Measurements from ENCODE around the gene OR13H1. TPM values are rescaled to one million over a fixed set of nuclear protein-coding genes. Genes with fewer than 3 reads are reported as not detected.
"Not testable (repeated sequence)": the region's sequence is repeated elsewhere in the genome, so short reads cannot be mapped to it uniquely, and the experiment has no call there.

OR13H1 gene
- total RNA-seq (2014; rRNA removed; shearing (Covaris generic)) (not detected in 2 replicates), total RNA-seq (2022) (not detected in 2 replicates), Bru-seq, nascent RNA (not detected), BruChase-seq, experiment 1, labeled RNA remaining after a 6-hour chase (not detected), BruChase-seq, experiment 2, labeled RNA remaining after a 2-hour chase (not detected)
- long read RNA-seq, result 0 reads

- no peaks in the 10 kb centered on the region for H3K9me2 ChIP-seq (ENCODE audit: insufficient read depth, low read length)
- CTCF ChIA-PET (ENCODE audit: unreplicated experiment), result no interaction called here
- no peak for TF ChIP-seq CTCF (conservative IDR thresholded peaks at IDR 0.05; ENCODE audit: low read length)
- no peak for TF ChIP-seq EZH2phosphoT487 (IDR thresholded peaks at IDR 0.05; ENCODE audit: borderline replicate concordance, low read depth, low read length)
- H2AFZ ChIP-seq (ENCODE audit: low read length), result no peak within 1 kb of the TSS
- no TSS peak for BruUV-seq (replicated peaks)
- no peak within 1 kb of the TSS for H3K4me2 ChIP-seq (ENCODE audit: low read length)
- H3K9me3 ChIP-seq (ENCODE audit: low read length), result no peaks in the 10 kb centered on the region
- intact Hi-C loops (cut with micrococcal nuclease; ENCODE audit: unreplicated experiment), result no loop called here
- POLR2A ChIA-PET, result no interaction called here
- no peaks in the 10 kb centered on the region for H3K36me3 ChIP-seq (ENCODE audit: insufficient read depth, low read length)
- H3K4me1 ChIP-seq (ENCODE audit: insufficient read depth, low read length, poor library complexity, severe bottlenecking), result no peaks in the 10 kb centered on the region
- no peak within 1 kb of the TSS for H3K4me3 ChIP-seq (ENCODE audit: low read depth, low read length, poor library complexity, severe bottlenecking)
- no peaks in the 10 kb centered on the region for H4K20me1 ChIP-seq (ENCODE audit: insufficient read depth, low read length)
- H3K27ac ChIP-seq (ENCODE audit: low read depth, low read length, poor library complexity, severe bottlenecking), result no peak within 1 kb of the TSS
- no peaks in the 10 kb centered on the region for H3K79me2 ChIP-seq (ENCODE audit: insufficient read depth, low read depth, low read length)
- no peak for DNase-seq (ENCODE audit: low spot score)
Measured at GRCh38 chrX:131543774-131544173, at the start of gene OR13H1. Gene OR13H1 (plus strand): TSS chrX:131544074. CDS start chrX:131544074, 0 bp downstream.

GRCh38 chrX:131501556-131501955, 42.3 kb upstream of the OR13H1 start:
- CTCF ChIA-PET (ENCODE audit: unreplicated experiment); POLR2A ChIA-PET; H3K9me3 ChIP-seq (ENCODE audit: low read length); H3K4me3 ChIP-seq (ENCODE audit: low read depth, low read length, poor library complexity, severe bottlenecking); H3K79me2 ChIP-seq (ENCODE audit: insufficient read depth, low read depth, low read length); H3K27ac ChIP-seq (ENCODE audit: low read depth, low read length, poor library complexity, severe bottlenecking); H3K4me1 ChIP-seq (ENCODE audit: insufficient read depth, low read length, poor library complexity, severe bottlenecking); H3K9me2 ChIP-seq (ENCODE audit: insufficient read depth, low read length); H2AFZ ChIP-seq (ENCODE audit: low read length); BruUV-seq (replicated peaks); H4K20me1 ChIP-seq (ENCODE audit: insufficient read depth, low read length); intact Hi-C loops (cut with micrococcal nuclease; ENCODE audit: unreplicated experiment); H3K4me2 ChIP-seq (ENCODE audit: low read length); H3K36me3 ChIP-seq (ENCODE audit: insufficient read depth, low read length); DNase-seq (ENCODE audit: low spot score): not testable (repeated sequence)

- CTCF ChIA-PET (ENCODE audit: unreplicated experiment), result no interaction called here
- no peaks in the 10 kb centered on the region for H3K4me1 ChIP-seq (ENCODE audit: insufficient read depth, low read length, poor library complexity, severe bottlenecking)
- H3K9me2 ChIP-seq (ENCODE audit: insufficient read depth, low read length), result no peaks in the 10 kb centered on the region
- no peak overlapping the region for H3K4me3 ChIP-seq (ENCODE audit: low read depth, low read length, poor library complexity, severe bottlenecking)
- TF ChIP-seq EZH2phosphoT487 (IDR thresholded peaks at IDR 0.05; ENCODE audit: borderline replicate concordance, low read depth, low read length) (no peak), CTCF (conservative IDR thresholded peaks at IDR 0.05; ENCODE audit: low read length) (no peak)
- H2AFZ ChIP-seq (ENCODE audit: low read length), result no peak overlapping the region
- intact Hi-C loops (cut with micrococcal nuclease; ENCODE audit: unreplicated experiment), result no loop called here
- no TSS peak for BruUV-seq (replicated peaks)
- no peak overlapping the region for H3K4me2 ChIP-seq (ENCODE audit: low read length)
- H3K79me2 ChIP-seq (ENCODE audit: insufficient read depth, low read depth, low read length), result no peaks in the 10 kb centered on the region
- POLR2A ChIA-PET, result no interaction called here
- no peak for DNase-seq (ENCODE audit: low spot score)
- no peaks in the 10 kb centered on the region for H3K9me3 ChIP-seq (ENCODE audit: low read length)
- H3K36me3 ChIP-seq (ENCODE audit: insufficient read depth, low read length), result no peaks in the 10 kb centered on the region
- H3K27ac ChIP-seq (ENCODE audit: low read depth, low read length, poor library complexity, severe bottlenecking), result no peak overlapping the region
- no peaks in the 10 kb centered on the region for H4K20me1 ChIP-seq (ENCODE audit: insufficient read depth, low read length)
Measured at GRCh38 chrX:131513159-131513914, 30.5 kb upstream of the OR13H1 start.
